ENCODE data around the gene RPS6KA4.

RPS6KA4 gene

GRCh38 chr11:64351136-64351631 lies 7.8 kb upstream of the RPS6KA4 start:
- no peak overlapping the region for H3K4me3 ChIP-seq (replicated peaks; ENCODE audit: low read depth, low read length)
- no peak for DNase-seq (ENCODE audit: extremely low read depth, low read depth)
- TF ChIP-seq, protein P1, sequence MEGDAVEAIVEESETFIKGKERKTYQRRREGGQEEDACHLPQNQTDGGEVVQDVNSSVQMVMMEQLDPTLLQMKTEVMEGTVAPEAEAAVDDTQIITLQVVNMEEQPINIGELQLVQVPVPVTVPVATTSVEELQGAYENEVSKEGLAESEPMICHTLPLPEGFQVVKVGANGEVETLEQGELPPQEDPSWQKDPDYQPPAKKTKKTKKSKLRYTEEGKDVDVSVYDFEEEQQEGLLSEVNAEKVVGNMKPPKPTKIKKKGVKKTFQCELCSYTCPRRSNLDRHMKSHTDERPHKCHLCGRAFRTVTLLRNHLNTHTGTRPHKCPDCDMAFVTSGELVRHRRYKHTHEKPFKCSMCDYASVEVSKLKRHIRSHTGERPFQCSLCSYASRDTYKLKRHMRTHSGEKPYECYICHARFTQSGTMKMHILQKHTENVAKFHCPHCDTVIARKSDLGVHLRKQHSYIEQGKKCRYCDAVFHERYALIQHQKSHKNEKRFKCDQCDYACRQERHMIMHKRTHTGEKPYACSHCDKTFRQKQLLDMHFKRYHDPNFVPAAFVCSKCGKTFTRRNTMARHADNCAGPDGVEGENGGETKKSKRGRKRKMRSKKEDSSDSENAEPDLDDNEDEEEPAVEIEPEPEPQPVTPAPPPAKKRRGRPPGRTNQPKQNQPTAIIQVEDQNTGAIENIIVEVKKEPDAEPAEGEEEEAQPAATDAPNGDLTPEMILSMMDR (IDR thresholded peaks at IDR 0.05; ENCODE audit: low read depth, low read length, missing control alignments): no peak

- H3K4me3 ChIP-seq (replicated peaks; ENCODE audit: low read depth, low read length): no peak overlapping the region
- TF ChIP-seq, protein P1 (IDR thresholded peaks at IDR 0.05; ENCODE audit: low read depth, low read length, missing control alignments): no peak
- DNase-seq (ENCODE audit: extremely low read depth, low read depth): no peak
Observed at GRCh38 chr11:64352099-64352994, 6.6 kb upstream of the RPS6KA4 start.

DNA sequence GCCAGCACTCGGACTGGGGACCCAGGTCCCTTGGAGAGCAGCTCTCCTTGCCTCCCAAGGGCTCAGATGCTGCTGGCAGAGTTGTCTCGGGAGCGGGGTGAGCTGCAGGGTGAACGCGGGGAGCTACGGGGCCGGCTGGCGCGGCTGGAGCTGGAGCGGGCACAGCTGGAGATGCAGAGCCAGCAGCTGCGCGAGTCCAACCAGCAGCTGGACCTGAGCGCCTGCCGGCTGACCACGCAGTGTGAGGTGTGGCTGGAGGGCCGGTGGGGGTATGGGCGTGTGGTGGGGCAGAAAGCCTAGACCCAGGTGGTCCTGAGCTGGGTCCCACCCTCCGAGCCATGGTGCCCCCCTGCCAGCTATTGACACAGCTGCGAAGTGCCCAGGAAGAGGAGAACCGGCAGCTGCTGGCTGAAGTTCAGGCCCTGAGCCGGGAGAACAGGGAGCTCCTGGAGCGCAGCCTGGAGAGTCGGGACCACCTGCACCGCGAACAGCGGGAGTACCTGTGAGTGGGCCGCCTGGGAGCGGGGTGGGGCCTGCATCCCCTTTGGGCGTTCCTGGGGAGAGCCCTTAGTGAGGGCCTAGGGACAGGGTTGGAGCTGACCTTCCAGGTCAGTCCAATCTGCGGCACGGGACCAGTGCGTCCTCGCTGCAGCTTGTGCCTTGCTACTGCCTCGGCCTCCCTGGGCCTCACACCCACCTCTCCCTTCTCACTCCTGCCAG lies 5.8 kb upstream of the RPS6KA4 start:
- TF ChIP-seq, protein P1 (IDR thresholded peaks at IDR 0.05; ENCODE audit: low read depth, low read length, missing control alignments): no peak
- DNase-seq (ENCODE audit: extremely low read depth, low read depth): no peak
- H3K4me3 ChIP-seq (replicated peaks; ENCODE audit: low read depth, low read length): no peak overlapping the region

DNA sequence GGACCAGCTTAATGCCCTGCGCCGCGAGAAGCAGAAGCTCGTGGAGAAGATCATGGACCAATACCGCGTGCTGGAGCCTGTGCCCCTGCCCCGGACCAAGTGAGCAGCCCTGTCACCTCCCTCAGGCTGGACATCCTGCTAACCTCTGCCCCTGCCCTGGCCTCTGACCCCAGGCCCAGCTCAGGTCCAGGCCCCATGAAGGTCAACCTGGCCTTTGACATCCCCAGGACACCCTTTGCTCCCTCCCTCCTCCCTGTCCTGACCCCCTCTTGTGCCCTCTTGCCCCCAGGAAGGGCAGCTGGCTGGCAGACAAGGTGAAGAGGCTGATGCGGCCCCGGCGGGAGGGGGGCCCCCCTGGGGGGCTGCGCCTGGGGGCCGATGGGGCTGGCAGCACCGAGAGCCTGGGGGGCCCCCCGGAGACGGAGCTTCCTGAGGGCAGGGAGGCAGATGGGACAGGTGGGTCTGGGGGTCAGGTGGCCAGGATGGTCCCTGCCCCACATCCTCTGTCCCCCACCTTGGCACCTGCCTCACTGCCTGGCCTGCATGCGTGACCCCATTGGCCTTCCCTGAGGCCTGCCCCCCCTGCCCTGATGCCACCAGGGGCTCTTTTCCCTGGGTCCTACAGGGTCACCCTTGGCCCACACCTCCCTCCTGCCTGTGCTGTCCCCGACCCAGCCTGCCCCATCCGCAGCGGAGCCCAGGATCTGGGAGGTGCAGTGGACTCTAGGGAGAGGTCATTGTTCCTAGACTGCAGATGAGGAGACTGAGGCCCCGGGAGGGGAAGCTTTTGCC lies 5.1 kb upstream of the RPS6KA4 start:
- TF ChIP-seq, protein P1 (IDR thresholded peaks at IDR 0.05; ENCODE audit: low read depth, low read length, missing control alignments): no peak
- H3K4me3 ChIP-seq (replicated peaks; ENCODE audit: low read depth, low read length): no peak overlapping the region
- DNase-seq (ENCODE audit: extremely low read depth, low read depth): no peak

- DNase-seq (ENCODE audit: extremely low read depth, low read depth): peak; percentile 39
- no peak overlapping the region for H3K4me3 ChIP-seq (replicated peaks; ENCODE audit: low read depth, low read length)
- TF ChIP-seq, protein P1 (IDR thresholded peaks at IDR 0.05; ENCODE audit: low read depth, low read length, missing control alignments): peak; percentile 80
Observed at GRCh38 chr11:64355078-64355940, 3.7 kb upstream of the RPS6KA4 start.

Data from HFF-Myc (cell line).